Cardiac septum (tissue), 1 donor: ENCODE measurements around the gene SPNS1. TPM values are rescaled to one million over a fixed set of nuclear protein-coding genes. Genes with fewer than 3 reads are reported as not detected.
A peak's percentile ranks its signal among the peaks of the same experiment; 100 is the strongest.
"Not testable (repeated sequence)": the region's sequence is repeated elsewhere in the genome, so short reads cannot be mapped to it uniquely, and the experiment has no call there.

Experiments
- DNase-seq: peaks from one replicate; pipeline ENCODE4 v3.0.0-alpha.2; 2020; ENCODE audit warnings: low spot score
- intact Hi-C: fragments of 100-400 bp; cut with DNase I; formaldehyde crosslinking; loops from one replicate; pipeline ENCODE4 v1.14.0; 2022
- total RNA-seq: library from RNA; stranded (reverse); fragmentation: NEBNext Ultra II Directional; extraction: Animal tissue kit (Norgen Biotek cat#: 25700); gene quantifications from one replicate; pipeline ENCODE4 v1.2.1, GENCODE V29; 2021
- donor health status: DM: no; HTN: no; CAD: no.

Gene SPNS1
- total RNA-seq, 1 donor from 2014 or later = 15.6 TPM

DNA sequence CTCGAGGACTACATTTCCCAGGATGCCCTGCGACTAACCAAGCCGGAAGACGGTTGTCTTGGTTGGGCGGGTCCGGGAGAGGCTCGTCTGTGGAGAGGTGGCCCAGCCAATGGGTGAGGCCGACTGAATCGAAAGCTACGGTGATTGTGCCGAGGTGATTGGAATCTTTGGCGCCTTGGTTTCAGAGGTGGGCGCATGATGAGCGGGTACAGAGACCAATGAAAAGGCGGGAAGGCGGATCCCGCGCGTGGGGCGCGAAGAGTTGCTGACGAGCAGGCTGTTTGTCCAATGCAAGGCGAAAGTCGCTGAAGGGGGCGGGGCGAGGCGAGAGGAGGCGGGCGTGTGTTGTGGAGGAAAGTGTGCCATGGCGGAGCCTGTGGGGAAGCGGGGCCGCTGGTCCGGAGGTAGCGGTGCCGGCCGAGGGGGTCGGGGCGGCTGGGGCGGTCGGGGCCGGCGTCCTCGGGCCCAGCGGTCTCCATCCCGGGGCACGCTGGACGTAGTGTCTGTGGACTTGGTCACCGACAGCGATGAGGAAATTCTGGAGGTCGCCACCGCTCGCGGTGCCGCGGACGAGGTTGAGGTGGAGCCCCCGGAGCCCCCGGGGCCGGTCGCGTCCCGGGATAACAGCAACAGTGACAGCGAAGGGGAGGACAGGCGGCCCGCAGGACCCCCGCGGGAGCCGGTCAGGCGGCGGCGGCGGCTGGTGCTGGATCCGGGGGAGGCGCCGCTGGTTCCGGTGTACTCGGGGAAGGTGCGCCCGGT, 23.7 kb upstream of the SPNS1 start, which contains the start of gene NFATC2IP:
Gene NFATC2IP, plus strand, starts transcription at position 290 of the 762 bp plus-strand sequence. Its CDS starts 75 bp downstream, at position 365.
- DNase-seq = peak; percentile 100
- intact Hi-C loops = loop anchor here (1.0 to 2.0 kb wide), 2 partner anchors 26 to 105 kb away; partner anchors contain the start of genes RABEP2 and TUFM

DNA sequence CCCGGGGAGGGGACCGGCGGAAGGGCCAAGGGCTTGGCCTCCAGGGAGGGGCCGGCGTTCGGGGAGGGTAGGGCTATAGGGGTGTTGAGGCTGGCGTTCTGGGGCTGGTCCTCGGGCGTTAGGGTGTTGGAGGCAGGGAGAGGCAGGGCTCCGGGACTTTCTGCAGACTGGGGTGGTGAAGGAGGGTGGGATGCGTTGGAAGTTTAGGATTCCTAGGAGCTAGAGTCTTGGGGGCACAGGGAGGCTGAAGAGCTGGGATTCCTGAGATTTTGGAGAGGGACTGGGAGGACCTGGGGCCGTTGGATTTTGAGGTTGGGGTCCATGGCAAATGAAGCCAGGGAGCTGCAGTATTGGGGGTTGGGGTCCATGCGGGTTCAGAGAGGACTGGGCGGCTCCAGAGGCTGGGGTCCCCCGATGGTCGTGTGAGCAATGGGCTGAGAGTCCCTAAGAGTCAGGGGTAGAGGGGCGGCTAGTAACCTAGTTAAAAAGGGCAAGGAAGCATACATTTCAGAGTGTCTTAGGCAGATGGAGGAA, 23.1 kb upstream of the SPNS1 start:
- intact Hi-C loops = loop anchor here (2.0 kb wide), 1 partner anchor 27 kb away; the partner anchor contains the start of gene RABEP2
- no peak for DNase-seq

DNA sequence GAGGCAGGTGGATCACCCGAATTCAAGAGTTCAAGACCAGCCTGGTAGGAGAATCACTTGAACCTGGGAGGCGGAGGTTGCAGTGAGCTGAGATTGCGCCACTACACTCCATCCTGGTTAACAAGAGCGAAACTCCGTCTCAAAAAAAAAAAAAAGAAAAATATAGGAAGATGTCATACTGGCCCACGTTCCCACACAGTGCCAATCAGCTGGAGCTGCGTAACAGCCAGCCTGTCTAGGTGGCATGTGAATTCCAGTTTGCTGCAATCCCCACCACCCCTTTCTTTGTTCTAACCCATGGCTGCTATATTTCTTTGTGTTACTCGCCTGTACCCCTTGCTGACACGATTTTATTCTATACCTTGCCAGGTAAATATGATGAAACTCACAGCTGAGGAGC, 16.4 kb upstream of the SPNS1 start:
- no peak for DNase-seq
- intact Hi-C loops = no loop called here

DNA sequence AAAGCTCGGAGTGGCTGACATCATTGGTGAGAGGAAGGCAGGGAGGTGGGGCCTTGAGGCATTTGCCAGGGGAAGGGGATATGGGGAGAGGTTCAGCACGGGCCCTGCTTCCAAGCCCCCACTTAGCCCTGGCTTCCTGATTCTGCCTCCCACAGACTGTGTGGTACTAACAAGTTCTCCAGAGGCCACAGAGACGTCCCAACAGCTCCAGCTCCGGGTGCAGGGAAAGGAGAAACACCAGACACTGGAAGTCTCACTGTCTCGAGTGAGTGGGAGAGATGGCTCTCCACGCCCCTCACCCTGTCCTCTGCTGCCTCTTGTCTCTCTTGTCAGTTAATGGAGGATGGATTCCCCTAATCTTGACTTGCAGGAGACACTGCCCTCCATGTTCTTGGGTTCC, 15.7 kb upstream of the SPNS1 start:
- intact Hi-C loops = no loop called here
- DNase-seq = no peak

DNA sequence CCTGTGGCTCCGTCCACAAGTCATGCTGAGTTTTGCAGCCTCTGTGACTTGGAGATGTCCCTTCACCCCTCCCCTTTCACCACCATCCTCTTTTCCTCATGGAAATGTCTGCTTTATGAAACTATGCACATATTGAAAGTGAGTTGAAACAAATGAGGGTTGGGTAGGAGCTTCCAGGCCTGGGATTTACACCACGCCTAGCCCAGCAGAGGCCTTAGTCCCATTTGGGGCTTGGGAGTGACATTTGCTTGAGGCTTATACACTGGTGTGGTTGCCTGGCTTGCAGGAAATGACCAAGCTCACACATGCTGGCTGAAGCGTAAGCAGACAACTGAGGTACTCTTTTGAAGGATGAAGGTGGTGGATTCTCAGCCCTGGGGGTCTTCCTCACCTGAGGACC, 10.5 kb upstream of the SPNS1 start:
- DNase-seq = no peak
- intact Hi-C loops = no loop called here

DNA sequence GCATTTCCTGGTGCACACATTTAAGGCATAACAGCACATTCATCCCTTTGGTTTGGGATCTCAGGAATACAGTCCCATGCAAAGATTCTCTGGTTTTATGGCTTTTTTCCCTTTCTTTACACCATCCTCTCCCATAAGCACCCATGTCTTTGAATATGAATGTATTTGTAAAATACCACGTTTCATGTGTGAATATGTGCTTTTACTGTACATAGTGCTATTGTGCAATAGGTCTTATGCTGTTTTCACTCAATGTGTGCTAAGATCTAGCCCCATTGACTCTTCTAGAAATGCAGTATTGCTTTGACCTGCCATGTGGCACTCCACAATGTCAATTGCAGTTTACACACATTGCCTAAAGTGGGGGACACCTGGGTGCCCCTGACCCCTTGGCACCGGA, 10.1 kb upstream of the SPNS1 start:
- DNase-seq = no peak
- intact Hi-C loops = no loop called here

DNA sequence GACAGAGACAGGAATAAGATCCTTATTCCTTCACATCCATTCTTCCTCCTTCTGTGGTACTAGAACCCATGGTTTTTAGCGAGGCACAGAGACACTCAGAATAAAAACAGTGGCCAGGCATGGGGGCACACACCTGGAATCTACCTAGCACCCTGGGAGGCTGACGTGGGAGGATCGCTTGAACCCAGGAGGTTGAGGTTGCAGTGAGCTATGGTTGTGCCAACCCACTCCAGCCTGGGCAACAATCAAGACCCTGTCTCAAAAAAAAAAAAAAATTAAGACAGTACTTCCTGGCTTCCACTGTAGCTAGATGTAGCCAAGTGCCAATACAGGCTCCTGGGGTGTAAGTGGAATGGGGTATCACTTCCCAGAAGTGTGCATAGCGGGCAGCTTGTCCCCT, 7.4 kb upstream of the SPNS1 start:
- intact Hi-C loops = no loop called here
- DNase-seq = no peak

DNA sequence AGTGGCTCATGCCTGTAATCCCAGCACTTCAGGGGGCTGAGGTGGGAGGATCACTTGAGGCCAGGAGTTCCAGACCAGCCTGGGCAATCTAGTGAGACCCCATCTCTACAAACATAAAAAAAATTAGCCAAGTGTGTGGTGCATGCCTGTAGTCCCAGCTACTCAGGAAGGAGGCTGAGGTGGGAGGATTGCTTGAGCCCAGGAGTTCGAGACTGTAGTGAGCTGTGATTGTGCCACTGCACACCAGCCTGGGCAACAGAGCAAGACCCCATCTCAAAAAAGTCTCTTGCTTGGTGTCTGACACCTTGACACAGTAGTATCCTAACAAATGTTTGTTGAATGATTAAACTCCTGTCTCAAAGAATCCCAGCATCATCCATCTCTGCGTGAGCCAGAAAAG, 4.9 kb upstream of the SPNS1 start:
- DNase-seq, intact Hi-C loops: not testable (repeated sequence)

DNA sequence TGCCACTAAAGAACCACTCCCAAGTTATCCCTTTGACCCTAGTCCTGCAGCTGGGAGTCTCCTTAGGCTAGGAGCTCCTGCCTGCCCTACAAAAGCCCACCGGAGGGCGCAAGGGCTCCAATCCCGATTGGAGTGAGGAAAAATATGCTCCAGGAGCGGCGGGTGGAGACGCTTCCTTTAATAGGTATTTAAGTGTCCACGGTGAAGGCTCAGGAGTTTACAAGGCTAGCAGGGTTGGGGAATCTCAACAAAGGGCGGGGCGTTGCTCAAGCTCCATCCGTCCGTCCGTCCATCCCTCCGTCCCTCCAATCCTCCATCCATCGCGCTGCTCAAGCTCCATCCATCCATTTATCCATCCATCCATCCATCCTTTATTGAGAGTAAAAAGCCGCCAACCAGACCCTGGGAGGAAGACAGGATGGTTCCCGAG, 556 bp upstream of the SPNS1 start:
- intact Hi-C loops = no loop called here

DNA sequence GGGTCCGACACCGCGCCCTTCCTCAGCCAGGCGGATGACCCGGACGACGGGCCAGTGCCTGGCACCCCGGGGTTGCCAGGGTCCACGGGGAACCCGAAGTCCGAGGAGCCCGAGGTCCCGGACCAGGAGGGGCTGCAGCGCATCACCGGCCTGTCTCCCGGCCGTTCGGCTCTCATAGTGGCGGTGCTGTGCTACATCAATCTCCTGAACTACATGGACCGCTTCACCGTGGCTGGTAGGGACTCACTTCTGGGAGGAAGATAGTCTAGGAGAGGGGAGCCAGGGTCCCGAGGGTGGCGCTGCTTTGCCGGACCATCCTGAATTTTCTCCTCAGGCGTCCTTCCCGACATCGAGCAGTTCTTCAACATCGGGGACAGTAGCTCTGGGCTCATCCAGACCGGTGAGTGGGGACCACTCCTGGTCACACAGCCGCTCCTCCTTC, 601 bp downstream of the SPNS1 start:
- intact Hi-C loops = no loop called here
- no peak for DNase-seq

More for the DNA sequence above, 556 bp upstream of the SPNS1 start:
- DNase-seq = no peak

DNA sequence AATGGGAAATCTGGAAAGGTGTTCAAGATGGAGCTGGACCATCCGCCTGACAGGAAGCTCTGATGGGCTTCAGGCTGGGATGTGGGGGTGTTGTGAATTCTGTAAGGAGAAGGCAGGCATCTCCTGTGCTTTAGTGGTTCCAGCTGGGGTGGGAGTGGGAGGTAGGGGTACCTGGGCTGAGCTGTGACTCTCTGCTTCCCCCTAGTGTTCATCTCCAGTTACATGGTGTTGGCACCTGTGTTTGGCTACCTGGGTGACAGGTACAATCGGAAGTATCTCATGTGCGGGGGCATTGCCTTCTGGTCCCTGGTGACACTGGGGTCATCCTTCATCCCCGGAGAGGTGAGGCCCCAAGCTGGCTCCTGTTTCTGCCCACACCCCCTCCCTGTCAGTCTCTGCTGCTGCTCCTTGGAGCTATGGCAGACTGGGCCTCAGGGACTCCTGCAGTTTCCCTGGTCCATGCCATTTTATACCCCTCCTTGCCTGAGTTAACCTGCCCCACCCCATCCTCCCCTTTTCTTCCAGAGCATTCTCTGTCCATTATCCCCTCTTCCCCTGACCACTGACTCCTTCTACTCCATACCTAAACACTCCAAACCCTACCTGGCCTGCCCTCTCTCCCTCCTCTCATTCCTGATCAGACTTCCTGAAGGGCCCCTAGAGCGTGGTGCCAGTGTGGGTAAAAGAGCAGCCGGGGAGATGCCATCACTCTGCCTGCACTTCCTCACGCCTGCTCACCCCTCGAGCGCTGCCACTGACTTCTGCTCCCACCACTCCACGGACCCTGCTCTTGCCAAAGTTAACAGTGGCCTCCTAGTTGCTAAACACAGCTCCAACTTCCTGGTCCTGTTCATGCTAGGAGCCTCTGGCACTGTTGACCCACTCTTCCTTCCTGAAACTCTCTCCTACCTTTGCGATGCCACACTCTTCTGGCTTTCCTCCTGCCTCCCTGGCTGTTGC, 3.4 kb downstream of the SPNS1 start:
- intact Hi-C loops = no loop called here
- DNase-seq = no peak

DNA sequence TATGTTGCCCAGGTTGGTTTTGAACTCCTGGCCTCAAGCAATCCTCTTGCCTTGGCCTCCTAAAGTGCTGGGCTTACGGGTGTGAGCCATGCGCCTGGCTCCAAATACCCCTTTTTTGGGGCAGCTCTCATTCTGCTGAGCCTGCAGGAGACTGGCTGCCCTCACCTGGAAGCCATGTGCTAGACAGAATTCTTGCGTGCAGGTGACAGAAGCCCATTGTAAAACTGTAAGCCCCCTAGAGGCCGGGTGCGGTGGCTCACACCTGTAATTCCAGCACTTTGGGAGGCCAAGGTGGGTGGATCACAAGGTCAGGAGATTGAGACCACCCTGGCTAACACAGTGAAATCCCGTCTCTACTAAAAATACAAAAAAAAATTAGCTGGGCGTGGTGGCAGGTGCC, 5.8 kb downstream of the SPNS1 start:
- intact Hi-C loops, DNase-seq: not testable (repeated sequence)

DNA sequence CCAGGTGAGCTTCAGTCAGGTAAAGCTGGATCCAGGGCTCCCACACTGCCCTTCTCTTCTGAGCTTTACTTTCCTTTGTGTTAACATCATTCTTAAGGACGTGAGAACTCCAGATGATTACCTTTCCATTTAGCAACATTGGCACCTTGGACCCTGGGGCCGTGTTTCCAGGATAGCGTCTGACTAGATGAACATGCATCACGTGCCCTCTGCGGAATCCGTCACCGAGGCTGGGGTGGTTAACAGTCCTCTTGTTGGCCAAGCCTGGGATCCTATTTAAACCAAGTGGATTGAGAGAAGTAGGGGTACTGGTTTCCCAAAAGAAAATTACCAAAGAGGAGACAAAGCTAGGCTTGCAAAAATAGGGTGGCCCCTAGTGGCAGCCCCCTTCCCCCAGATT, 6.4 kb downstream of the SPNS1 start:
- intact Hi-C loops = no loop called here

DNA sequence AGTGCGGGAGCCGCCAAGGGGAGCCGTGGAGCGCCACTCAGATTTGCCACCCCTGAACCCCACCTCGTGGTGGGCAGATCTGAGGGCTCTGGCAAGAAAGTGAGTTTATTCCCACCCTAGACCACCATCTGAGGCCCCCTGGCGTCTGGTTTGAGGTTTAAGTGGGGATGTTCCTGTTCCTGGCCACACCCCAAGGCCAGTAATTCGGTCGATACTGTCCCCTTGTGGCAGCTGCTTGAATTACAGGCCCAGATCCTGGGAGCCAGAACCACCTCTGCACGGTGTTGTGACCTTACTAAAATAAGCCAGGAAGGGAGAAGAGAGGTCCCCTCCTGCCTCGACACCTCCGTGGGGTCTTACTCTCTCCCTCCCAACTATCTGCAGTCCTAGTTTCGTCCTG, 6.9 kb downstream of the SPNS1 start:
- no peak for DNase-seq
- intact Hi-C loops = no loop called here

More for the DNA sequence above, 6.4 kb downstream of the SPNS1 start:
- no peak for DNase-seq

DNA sequence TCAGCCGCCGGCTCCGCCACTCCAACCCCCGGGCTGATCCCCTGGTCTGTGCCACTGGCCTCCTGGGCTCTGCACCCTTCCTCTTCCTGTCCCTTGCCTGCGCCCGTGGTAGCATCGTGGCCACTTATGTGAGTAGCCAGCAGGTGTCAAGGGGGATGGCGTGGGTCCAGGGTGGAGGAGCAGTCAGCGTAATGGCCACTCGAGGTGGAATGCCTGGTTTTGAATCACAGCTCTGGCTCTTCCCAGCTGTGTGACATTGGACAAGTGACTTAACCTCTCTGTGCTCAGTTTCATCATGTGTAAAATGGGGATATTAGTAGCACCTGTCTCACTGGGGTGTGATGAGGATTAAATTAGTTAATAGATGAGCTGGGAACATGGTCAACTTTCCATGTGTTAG, 7.8 kb downstream of the SPNS1 start:
- intact Hi-C loops = no loop called here
- DNase-seq = no peak

DNA sequence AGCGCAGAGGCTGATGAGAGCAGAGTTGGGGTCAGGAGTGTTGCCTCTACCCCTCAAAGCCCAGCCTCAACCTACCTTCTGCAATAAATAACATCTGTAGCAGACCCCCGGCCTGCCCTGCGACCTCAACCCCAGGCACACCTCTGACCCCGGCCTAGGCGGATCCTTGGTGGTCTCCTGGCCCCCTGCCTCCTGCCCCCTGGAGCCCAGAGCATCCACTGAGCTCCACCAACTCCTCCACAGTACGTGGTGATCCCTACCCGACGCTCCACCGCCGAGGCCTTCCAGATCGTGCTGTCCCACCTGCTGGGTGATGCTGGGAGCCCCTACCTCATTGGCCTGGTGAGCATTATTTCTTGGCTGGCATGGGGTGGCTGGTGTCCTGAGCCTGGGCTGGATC, 8.4 kb downstream of the SPNS1 start:
- intact Hi-C loops = no loop called here
- DNase-seq = no peak

DNA sequence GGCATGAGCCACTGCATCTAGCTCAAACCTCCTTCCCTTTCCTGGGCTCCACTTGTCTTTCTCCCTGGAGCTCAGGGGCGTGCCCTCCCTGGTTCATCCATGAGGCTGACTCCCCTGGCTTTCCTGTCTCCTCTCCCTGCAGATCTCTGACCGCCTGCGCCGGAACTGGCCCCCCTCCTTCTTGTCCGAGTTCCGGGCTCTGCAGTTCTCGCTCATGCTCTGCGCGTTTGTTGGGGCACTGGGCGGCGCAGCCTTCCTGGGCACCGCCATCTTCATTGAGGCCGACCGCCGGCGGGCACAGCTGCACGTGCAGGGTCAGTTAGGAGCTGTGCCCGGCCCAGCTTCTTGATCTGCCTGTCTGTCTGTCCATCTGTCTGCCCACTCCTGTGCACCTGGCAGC, 9.1 kb downstream of the SPNS1 start:
- intact Hi-C loops = no loop called here
- no peak for DNase-seq

DNA sequence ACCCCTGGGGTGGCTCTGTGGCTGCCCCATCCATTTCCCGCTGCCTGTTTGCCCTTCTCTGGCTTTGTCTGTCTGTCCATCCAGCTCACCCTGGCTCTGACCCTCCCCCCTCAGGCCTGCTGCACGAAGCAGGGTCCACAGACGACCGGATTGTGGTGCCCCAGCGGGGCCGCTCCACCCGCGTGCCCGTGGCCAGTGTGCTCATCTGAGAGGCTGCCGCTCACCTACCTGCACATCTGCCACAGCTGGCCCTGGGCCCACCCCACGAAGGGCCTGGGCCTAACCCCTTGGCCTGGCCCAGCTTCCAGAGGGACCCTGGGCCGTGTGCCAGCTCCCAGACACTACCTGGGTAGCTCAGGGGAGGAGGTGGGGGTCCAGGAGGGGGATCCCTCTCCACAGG, 9.5 kb downstream of the SPNS1 start:
- intact Hi-C loops = no loop called here
- no peak for DNase-seq

DNA sequence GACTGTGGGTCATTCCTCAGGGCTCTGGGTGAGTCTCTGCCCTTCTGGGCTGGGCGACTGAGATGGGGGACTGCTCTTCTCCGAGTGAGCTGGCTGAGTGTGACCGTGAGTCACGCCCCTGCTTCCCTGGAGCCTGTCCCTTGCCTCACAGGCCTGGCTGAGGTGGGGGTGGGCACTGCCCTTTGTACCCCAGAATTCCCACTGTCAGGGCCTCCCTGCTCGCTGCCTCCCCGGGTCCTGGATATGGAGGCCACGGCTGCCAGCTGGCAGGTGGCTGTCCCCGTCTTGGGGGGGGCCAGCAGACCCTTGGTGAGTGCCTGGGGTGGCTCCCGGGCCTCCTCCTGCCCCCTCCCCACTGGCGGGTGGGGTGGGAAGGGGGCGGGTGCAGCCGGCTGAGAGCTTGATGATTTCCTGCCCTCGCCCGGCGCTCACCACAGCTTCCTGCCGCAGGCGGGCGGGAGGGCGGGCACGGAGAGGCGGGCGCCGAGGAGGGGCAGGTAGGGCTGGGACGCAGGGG, 10.1 kb downstream of the SPNS1 start, which contains the start of gene LAT:
Gene LAT, plus strand, starts transcription at position 434 of the 517 bp plus-strand sequence. CDS start 366 bp downstream, outside the sequence.
- no peak for DNase-seq
- intact Hi-C loops = no loop called here
